Epithelial cell of esophagus (primary cell): ENCODE measurements around the gene IGFALS.

ENCODE experiments used
- DNase-seq: peaks from one replicate; pipeline ENCODE4 v3.0.0; 2010; ENCODE audit warnings: low read depth
- H3K4me3 ChIP-seq: 2 replicates; pipeline ENCODE4 v1.5.1; 2011; ENCODE audit warnings: mild to moderate bottlenecking, low read length, control low read depth
- TF ChIP-seq, protein P1 (sequence below): IDR thresholded peaks from 2 replicates; pipeline ENCODE4 v1.5.1; 2011; ENCODE audit warnings: low read depth, mild to moderate bottlenecking, low read length, control low read depth, inconsistent platforms; ENCODE audit not compliant: insufficient read depth; ENCODE audit errors: missing control alignments

Gene IGFALS

DNA sequence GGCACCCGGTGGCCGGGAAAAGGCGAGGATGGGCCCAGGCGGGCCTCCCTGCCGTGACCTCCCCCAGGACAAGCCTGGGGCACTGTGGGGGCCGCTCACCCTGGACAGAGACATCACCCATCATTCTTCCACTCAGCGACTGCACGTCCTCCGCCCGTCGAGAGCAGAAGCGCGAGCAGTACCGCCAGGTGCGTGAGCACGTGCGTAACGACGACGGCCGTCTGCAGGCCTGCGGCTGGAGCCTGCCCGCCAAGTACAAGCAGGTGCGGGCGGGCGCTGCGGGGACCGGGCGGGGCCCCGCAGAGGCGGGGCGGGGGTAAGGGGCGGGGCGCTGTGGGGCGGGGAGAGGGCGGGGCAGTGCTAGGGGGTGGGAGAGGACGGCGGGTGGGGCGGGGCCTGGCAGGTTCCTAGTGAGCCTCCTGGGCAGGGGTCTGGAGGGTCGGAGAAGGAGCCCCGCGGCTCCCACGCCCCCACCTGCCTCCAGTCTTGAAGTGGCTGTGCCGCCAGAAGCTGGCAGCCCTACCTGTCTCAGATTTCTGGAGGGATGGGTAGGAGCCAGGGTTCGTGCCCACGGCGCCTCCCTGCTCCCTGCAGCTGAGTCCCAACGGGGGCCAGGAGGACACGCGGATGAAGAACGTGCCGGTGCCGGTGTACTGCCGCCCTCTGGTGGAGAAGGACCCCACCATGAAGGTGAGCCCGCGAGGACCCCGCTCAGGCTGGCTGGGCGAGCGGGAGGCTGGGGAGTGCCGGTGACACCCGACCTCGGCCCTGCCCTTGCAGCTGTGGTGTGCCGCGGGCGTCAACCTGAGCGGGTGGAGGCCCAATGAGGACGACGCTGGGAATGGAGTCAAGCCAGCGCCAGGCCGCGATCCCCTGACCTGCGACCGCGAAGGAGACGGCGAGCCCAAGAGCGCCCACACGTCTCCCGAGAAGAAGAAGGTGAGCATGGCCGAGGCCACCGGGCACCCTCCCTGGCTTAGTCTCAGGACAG, 29.7 kb downstream of the IGFALS start:
- DNase-seq, result peak; percentile 41
- TF ChIP-seq, protein P1, sequence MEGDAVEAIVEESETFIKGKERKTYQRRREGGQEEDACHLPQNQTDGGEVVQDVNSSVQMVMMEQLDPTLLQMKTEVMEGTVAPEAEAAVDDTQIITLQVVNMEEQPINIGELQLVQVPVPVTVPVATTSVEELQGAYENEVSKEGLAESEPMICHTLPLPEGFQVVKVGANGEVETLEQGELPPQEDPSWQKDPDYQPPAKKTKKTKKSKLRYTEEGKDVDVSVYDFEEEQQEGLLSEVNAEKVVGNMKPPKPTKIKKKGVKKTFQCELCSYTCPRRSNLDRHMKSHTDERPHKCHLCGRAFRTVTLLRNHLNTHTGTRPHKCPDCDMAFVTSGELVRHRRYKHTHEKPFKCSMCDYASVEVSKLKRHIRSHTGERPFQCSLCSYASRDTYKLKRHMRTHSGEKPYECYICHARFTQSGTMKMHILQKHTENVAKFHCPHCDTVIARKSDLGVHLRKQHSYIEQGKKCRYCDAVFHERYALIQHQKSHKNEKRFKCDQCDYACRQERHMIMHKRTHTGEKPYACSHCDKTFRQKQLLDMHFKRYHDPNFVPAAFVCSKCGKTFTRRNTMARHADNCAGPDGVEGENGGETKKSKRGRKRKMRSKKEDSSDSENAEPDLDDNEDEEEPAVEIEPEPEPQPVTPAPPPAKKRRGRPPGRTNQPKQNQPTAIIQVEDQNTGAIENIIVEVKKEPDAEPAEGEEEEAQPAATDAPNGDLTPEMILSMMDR, result no peak
- H3K4me3 ChIP-seq, result no peak overlapping the region

DNA sequence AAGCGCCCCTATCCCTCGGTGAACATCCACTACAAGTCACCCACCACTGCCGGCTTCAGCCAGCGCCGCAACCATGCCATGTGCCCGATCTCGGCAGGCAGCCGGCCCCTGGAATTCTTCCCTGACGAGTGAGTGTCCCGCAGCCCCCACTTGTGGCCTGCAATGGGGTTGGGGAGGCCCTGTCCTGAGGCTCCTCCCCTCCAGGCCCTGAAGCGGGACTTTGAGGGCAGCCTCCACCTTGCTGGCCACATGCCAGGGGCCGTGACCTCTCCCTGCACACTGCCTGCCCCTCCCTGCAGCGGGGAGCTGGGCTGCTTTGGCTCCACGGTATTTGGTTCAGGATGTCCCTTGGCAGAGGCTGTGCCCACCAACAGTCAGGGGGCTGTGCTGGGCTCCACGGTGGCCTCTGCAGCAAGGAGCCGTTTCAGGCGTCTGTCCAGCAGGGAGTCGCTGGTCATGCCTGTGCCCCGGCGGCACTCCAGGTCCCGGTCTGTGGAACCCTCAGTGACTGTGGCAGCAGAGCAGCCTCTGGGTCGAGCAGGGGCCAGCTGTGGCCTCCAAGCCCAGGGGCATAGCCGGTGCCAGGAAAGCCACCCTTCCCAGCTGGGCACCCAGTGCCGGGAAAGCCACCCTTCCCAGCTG, 30.5 kb downstream of the IGFALS start:
- no peak overlapping the region for H3K4me3 ChIP-seq

DNA sequence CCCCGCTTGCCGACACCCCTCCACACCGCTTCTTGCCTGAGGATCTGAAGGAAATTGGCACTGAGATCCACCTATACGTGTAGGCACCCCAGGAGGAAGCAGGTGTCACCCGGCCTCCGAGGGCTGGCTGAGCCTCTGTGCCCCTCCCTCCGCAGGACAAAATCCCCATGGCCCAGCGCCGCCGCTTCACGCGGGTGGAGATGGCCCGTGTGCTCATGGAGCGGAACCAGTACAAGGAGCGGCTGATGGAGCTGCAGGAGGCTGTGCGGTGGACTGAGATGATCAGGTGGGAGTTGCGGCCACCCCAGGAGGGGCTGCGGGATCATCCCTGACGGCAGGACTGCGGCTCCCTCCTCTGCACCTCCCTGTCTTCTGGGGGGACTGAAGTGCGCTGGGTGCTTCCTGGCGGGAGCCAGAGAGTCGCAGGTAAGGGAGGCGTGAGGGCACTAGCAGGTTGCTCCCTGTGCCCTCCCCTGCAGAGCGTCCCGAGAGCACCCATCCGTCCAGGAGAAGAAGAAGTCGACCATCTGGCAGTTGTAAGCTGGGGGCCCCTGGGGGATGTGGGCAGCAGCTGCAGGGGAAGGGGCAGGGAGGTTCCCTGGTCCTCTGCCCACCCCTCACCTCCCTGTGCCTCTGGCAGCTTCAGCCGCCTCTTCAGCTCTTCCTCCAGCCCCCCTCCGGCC, 31.2 kb downstream of the IGFALS start:
- no peak overlapping the region for H3K4me3 ChIP-seq
- TF ChIP-seq, protein P1, result no peak
- DNase-seq, result no peak

More for the DNA sequence above, 30.5 kb downstream of the IGFALS start:
- DNase-seq, result no peak
- TF ChIP-seq, protein P1, result no peak

DNA sequence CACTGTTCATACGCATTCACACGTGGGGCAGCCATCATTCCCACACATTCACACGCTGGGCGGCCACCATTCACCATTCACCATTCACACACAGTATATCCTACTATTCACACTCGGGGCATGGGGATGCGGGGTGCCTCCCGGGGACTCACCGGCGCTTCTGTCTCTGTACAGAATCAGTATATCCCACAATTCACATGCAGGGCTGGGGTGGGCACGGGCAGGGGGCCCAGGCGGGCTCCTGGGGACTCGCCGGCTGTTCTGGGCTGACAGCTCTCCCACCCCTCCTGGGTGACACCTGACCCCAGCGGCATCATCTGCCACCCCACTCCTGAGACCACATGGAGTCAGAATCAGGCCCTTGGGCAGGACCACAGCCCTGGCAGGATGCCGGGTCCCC, 31.8 kb downstream of the IGFALS start:
- DNase-seq, result no peak
- H3K4me3 ChIP-seq, result no peak overlapping the region
- TF ChIP-seq, protein P1, result no peak

DNA sequence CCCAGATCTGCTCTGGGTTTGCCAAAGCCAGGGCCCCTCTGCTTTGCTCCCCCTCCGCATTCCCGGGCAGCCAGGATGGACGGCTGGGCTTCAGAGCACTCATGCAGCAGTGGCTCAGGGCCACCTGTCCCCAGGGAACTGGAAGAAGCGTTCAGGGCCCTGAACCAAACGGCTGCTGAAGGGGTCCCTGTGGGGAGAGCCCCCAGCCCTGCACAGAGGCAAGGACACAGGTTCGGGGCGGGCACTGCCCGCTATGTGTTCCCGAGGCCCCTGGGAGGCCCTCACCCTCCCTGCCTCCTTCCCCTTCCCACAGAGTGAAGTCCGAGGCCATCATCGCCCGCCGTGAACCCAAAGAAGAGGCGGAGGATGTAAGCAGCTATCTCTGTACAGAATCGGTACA, 32.6 kb downstream of the IGFALS start:
- TF ChIP-seq, protein P1, result no peak
- no peak overlapping the region for H3K4me3 ChIP-seq
- no peak for DNase-seq

DNA sequence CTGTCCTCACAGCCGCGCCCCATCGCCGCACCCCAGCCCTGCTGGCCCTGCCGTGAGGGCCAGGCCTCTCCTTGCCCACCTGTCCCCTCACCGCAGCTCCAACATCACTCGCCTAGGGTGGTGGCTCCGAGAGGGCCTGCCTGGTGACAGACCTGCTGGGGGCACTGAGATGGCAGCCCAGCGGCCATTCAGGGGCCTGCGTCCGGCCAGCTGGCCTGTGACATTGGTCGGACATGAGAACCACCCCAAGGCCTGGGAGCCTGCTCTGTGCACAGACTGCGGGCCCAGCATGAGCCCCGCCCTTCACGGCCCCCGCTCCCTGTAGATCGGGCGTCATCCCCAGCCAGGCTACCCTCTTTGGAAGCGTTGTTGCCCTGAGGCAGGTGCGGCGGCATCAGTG, 34.0 kb downstream of the IGFALS start:
- no peak overlapping the region for H3K4me3 ChIP-seq
- TF ChIP-seq, protein P1, result no peak
- no peak for DNase-seq
